ENCODE results near the gene PLD3.
"Not testable (repeated sequence)": the region's sequence is repeated elsewhere in the genome, so short reads cannot be mapped to it uniquely, and the experiment has no call there.

The PLD3 gene

DNA sequence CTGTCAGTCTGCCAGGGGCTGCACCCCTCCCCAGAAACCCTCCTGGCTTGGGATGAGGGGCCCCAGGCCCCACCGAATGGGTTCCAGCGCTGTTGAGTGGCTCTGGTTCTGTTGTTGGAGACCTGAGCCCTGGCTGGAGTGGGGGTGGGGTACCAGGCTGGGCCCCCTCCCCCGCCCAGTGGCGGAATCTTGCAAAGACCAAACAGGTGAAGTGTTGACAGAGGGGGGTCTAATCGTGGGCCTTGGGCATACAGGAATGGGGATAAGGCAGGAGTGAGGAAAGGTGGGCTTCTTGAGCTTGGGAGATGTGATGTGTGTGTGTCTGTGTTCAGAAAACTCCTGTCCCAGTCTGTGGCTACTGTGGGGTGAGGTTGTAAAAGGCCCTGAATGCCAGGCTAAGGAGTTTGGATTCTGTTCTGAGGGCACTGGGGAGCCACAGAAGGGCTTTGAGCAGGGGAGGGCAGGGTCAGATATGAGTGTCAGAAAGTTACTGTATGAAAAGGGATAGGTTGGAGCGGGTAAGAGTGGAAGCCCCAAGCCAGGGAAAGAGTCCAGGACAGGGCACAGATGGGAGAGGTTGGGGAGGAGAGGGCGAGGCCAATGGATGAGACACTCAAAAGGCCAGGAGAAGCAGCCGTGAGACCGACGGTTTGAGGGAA lies 41.7 kb downstream of the PLD3 start, which contains the start of gene HIPK4:
Gene HIPK4 (minus strand): TSS at position 98 of the 659 bp plus-strand sequence. CDS start 279 bp downstream, outside the sequence.
- no peak for DNase-seq

DNA sequence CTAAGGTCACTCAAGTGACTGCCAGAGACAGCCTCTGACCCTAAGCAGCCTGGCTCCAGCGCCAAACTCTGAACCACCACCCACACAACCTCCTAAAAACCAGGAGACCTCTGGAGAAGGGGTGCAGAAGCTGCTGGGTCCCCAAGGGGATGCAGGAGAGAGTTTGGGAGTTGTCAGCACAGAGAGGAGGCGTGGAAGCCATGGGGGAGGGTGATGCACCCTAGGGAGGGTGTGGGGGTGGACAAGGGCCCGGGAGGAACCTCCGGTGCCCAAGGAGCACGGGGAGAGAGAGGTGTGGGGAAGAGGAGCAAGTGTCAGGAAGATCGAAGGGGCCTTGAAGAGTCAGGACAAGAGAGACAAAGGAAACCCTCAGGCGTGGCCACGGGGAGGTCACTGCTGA lies 43.6 kb downstream of the PLD3 start:
- DNase-seq = no peak

GRCh38 chr19:40392894-40393517 lies 44.5 kb downstream of the PLD3 start:
- peak; percentile 29 for DNase-seq

- DNase-seq = no peak
Measured at GRCh38 chr19:40393894-40394815, 45.7 kb downstream of the PLD3 start.

DNA sequence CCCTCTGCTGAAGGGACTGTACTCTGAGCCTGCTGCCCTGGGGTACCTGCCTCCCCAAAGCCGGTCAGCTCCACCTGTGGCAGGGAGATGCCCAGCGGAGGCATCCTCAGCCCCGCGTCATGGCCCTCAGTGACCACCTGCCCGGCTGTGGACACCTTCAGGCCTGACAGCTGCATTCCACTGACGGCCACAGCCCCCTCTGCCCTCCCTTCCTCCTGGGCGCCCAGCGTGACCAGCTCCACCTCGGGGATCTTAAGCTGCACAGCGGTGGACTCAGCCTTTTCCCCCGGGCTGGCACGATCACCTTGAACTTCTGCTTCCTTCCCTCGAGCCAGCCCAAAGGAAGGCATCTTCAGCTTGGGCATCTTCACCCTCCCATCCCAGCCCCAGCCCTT lies 46.3 kb downstream of the PLD3 start:
- no peak for DNase-seq

- no peak for DNase-seq
Measured at GRCh38 chr19:40395956-40396355, 47.5 kb downstream of the PLD3 start.

DNA sequence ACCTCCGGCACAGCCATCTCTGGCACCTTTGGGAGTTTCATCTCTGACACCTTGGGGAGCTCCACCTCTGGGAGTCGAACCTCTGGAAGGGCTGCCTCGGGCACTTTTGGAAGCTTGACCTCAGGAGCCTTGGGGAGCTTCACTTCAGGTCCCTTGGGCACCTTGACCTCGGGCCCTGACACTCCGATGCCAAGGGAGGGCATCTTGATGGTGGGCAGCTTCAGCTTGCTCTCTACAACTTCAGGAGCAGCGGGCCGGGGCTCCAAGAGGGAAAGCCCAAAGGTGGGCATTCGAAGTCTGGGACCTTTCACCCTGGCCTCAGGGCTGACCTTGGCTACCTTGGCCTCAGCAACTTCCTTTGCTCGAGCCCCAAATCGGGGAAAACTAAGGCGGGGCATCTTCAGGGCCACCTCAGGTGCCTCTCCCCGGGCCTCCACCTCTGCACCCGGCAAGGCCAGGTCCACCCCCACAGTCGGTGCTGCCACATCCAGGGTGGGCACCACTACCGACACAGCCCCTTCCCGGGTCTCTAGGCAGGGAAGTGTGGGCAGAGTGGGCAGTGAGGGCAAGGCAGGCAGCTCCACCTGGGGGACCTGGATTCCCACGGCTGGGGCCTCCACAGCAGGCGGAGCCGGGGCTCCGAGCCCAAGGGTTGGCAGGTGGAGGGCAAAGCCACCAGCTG lies 48.5 kb downstream of the PLD3 start:
- DNase-seq = no peak

DNA sequence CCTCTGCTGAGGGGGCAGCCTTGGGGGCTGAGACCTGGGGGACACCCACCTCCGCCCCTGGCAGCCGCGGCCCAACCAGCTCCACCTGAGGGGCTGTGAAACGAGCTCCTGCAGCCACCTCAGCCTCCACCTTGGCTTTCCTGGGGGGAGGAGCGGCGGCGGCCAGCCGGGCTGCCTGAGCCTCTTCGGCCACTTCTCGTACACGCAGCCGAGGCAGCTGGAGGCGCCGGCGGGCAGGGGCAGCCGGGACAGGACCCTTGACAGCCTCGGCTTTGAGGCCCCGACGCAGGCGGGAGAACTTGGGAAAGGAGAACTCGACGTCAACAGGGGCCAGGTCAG lies 49.0 kb downstream of the PLD3 start:
- no peak for DNase-seq

- no peak for DNase-seq
Measured at GRCh38 chr19:40398417-40399131, 50.1 kb downstream of the PLD3 start.

GRCh38 chr19:40400559-40400958 lies 52.1 kb downstream of the PLD3 start:
- DNase-seq = no peak

- peak; percentile 79 for DNase-seq
Measured at GRCh38 chr19:40403262-40403984, 54.9 kb downstream of the PLD3 start.

GRCh38 chr19:40407714-40408597 lies 59.5 kb downstream of the PLD3 start:
- no peak for DNase-seq

DNA sequence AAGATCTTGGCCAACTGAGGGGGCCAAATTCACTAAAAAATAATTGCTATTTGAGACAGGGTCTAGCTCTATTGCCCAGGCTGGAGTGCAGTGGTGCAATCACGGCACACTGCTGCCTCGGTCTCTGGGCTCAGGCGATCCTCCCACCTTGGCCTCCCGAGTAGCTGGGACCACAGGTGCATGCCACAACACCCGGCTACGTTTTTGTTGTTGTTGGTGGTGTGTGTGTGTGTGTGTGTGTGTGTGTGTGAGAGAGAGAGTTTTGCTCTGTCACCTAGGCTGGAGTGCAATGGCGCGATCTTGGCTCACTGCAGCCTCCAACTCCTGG lies 60.1 kb downstream of the PLD3 start:
- DNase-seq = not testable (repeated sequence)

- no peak for DNase-seq
Measured at GRCh38 chr19:40410030-40410389, 61.5 kb downstream of the PLD3 start.

DNA sequence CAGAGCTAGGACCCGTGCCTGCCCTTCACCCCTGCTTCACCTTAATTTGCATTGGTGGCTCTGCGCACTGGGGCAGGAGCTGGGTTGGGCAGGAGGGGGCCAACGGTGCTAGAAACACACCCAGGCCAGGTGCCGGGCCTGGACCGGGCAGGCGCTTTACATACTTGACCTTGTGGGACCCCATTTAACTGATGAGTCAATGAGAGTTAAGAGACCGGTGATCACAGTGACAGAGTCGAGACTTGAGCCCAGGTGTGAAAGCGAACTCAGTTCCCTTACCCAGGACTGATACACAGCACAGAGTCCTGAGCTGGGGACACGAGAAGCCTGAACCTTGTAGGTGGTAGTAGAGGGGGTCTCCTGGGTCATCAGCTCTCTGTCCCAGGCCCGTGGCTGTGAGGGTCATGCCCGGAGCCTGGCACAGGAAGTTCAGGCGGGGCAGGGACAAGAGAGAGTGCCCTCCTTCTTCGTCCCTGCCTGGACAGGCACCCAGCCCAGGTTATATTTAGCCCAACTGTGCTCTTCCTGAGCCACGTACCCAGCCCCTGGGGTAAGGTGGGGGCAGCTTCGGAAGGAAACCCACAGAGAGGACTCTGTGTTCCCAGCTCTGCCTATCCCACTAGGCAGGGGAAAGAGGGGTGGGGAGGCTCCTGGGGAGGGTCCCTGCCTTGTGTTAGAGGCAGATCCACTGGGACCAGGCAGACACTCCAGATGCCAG lies 62.8 kb downstream of the PLD3 start:
- DNase-seq = no peak

DNA sequence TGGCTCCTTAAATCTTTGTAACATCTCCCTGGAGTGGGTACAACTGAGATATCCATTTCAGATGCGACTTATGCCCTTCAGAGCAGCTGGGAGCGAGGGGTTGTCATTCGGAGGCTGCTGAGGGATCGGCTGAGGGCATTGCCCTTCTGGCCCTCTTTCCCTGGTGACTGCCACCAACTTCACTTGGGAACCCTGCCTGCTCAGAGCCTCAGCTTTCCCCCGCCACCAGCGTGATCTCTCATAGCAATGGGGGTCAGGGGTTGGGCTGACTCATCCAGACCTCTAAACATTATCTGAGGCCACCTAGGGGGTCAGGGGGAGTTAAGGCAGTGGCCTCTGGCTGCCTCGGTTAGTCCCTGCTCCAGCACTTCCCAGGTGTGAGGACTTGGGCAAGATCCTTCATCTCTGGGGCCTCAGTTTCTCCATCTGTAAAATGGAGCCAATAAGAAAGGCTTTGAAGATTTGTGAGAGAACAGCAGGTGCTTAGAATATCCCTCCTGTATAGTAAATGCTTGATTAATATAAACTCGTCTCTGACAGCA lies 63.5 kb downstream of the PLD3 start:
- DNase-seq = no peak

GRCh38 chr19:40412866-40413265 lies 64.4 kb downstream of the PLD3 start:
- DNase-seq = no peak

GRCh38 chr19:40413291-40413845 lies 64.9 kb downstream of the PLD3 start, which contains the start of gene PRX:
Gene PRX (minus strand): TSS chr19:40413378. CDS start chr19:40407932, 5,446 bp downstream.
- DNase-seq = no peak
